GM18867 (cell line): ENCODE measurements around the gene TPSAB1.
"Not testable (repeated sequence)": the region's sequence is repeated elsewhere in the genome, so short reads cannot be mapped to it uniquely, and the experiment has no call there.

Source experiments
- ATAC-seq: cut with Tn5 transposase; IDR thresholded peaks from one replicate; pipeline ENCODE4 v1.9.1; 2021; ENCODE audit warnings: mild to moderate bottlenecking, moderate library complexity; ENCODE audit not compliant: unreplicated experiment

TPSAB1 gene

GRCh38 chr16:1223355-1224214 lies 16.9 kb upstream of the TPSAB1 start:
- ATAC-seq = no peak

GRCh38 chr16:1224558-1224957 lies 15.9 kb upstream of the TPSAB1 start:
- ATAC-seq = no peak

GRCh38 chr16:1225051-1225451 lies 15.5 kb upstream of the TPSAB1 start, which contains the start of gene TPSG1:
Gene TPSG1 (minus strand): TSS chr16:1225268. CDS start chr16:1225252, 16 bp downstream.
- no peak for ATAC-seq

GRCh38 chr16:1225728-1226311 lies 14.7 kb upstream of the TPSAB1 start:
- not testable (repeated sequence) for ATAC-seq

GRCh38 chr16:1226692-1227091 lies 13.8 kb upstream of the TPSAB1 start:
- ATAC-seq = not testable (repeated sequence)

GRCh38 chr16:1228227-1228626 lies 12.3 kb upstream of the TPSAB1 start:
- ATAC-seq = not testable (repeated sequence)

GRCh38 chr16:1229476-1229875 lies 11.0 kb upstream of the TPSAB1 start:
- not testable (repeated sequence) for ATAC-seq

GRCh38 chr16:1230084-1230470 lies 10.4 kb upstream of the TPSAB1 start, which contains the start of gene TPSB2:
Gene TPSB2 (minus strand): TSS chr16:1230184. CDS start chr16:1229951, 233 bp downstream.
- ATAC-seq = not testable (repeated sequence)

- ATAC-seq = not testable (repeated sequence)
These were observed 9.9 kb upstream of the TPSAB1 start for GRCh38 chr16:1230471-1231212.

GRCh38 chr16:1231301-1231700 lies 9.2 kb upstream of the TPSAB1 start:
- ATAC-seq = not testable (repeated sequence)

GRCh38 chr16:1232049-1232748 lies 8.3 kb upstream of the TPSAB1 start:
- ATAC-seq = not testable (repeated sequence)

- ATAC-seq = not testable (repeated sequence)
These were observed 3.8 kb upstream of the TPSAB1 start for GRCh38 chr16:1236659-1237058.

GRCh38 chr16:1237990-1238389 lies 2.5 kb upstream of the TPSAB1 start:
- no peak for ATAC-seq

GRCh38 chr16:1238909-1239308 lies 1.6 kb upstream of the TPSAB1 start:
- ATAC-seq = not testable (repeated sequence)

GRCh38 chr16:1239575-1239974 lies 930 bp upstream of the TPSAB1 start:
- not testable (repeated sequence) for ATAC-seq

GRCh38 chr16:1241081-1241480 lies 576 bp downstream of the TPSAB1 start:
- not testable (repeated sequence) for ATAC-seq

GRCh38 chr16:1243363-1243762 lies 2.9 kb downstream of the TPSAB1 start:
- ATAC-seq = not testable (repeated sequence)

- not testable (repeated sequence) for ATAC-seq
These were observed 3.7 kb downstream of the TPSAB1 start for GRCh38 chr16:1243907-1244850.

GRCh38 chr16:1244881-1245280 lies 4.4 kb downstream of the TPSAB1 start:
- ATAC-seq = no peak
